Thymus (tissue), 11 donors: ENCODE results near the gene SZRD1. TPM values are rescaled to one million over a fixed set of nuclear protein-coding genes. Genes with fewer than 3 reads are reported as not detected.

Experiments
- DNase-seq, 9 donors: peaks; one replicate each; pipeline ENCODE4 v3.0.0-alpha.2; 2013; ENCODE audit warnings: low spot score in 9 of 9, low read depth in 6 of 9, missing footprints in 1 of 9
- H3K27ac ChIP-seq, 2 donors: one replicate each; pipeline ENCODE4 v1.5.1; 2013; ENCODE audit warnings: control low read depth in 1 of 2, low read depth in 1 of 2, low read length in 1 of 2, mild to moderate bottlenecking in 1 of 2, moderate library complexity in 1 of 2
- H3K27me3 ChIP-seq, 2 donors: one replicate each; pipeline ENCODE4 v1.5.1; 2013; ENCODE audit warnings: low read length in 1 of 2; ENCODE audit not compliant: control insufficient read depth in 2 of 2, insufficient read depth in 1 of 2
- H3K36me3 ChIP-seq, 2 donors: one replicate each; pipeline ENCODE4 v1.5.1; 2013; ENCODE audit warnings: low read length in 1 of 2, mild to moderate bottlenecking in 1 of 2, moderate library complexity in 1 of 2; ENCODE audit not compliant: control insufficient read depth in 2 of 2, insufficient read depth in 2 of 2
- H3K4me1 ChIP-seq, 2 donors: one replicate each; pipeline ENCODE4 v1.5.1; 2013; ENCODE audit warnings: low read length in 2 of 2; ENCODE audit not compliant: control insufficient read depth in 2 of 2, insufficient read depth in 2 of 2
- H3K4me3 ChIP-seq, 2 donors: one replicate each; pipeline ENCODE4 v1.5.1; 2013; ENCODE audit warnings: low read length in 2 of 2, control low read depth in 1 of 2, mild to moderate bottlenecking in 1 of 2
- H3K9me3 ChIP-seq, 2 donors: one replicate each; pipeline ENCODE4 v1.5.1; 2013; ENCODE audit warnings: low read length in 1 of 2, mild to moderate bottlenecking in 1 of 2; ENCODE audit not compliant: control insufficient read depth in 2 of 2, insufficient read depth in 1 of 2
- WGBS: extraction: QIAGEN DNeasy Blood & Tissue Kit; methylation state at CpG from one replicate; pipeline ENCODE4 v1.1.7; 2013; 5-methylcytosine and 5-hydroxymethylcytosine counted together
- polyA plus RNA-seq: library from polyadenylated mRNA; stranded (reverse); fragments of 200-250 nt; gene quantifications from one replicate; pipeline ENCODE4 v1.2.3, GENCODE V29; 2013
- total RNA-seq: library from RNA; stranded (reverse); fragments of 120-200 nt; gene quantifications from one replicate; pipeline ENCODE4 v1.2.4, GENCODE V29; 2013
- donor health status: healthy.

SZRD1 gene
- total and polyA plus RNA-seq, 2 donors: 46.5 to 50.8 TPM

DNA sequence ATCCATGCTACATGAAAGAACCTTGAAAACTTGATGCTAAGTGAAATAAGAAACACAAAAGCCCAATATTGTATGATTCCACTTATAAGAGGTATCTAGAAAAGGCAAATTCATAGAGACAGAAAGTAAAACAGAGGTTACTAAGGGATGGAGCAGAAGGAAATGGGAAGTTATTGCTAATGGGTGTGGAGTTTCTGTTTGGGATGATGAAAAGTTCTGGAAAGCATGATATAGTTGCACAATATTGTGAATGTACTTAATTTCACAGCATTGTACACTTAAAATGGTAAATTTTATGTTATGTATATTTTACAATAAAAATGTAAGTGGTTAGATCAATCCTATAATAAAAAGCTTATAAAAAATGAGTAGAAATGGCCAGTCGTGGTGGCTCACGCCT is 71.9 kb downstream of the SZRD1 start:
- no peak overlapping the region for H3K27ac ChIP-seq
- no peaks in the 10 kb centered on the region for H3K9me3 ChIP-seq
- peaks cover 9 to 21% of the 10 kb centered on the region in 2 donors for H3K4me1 ChIP-seq
- no peak for DNase-seq
- H3K4me3 ChIP-seq: no peak overlapping the region
- 99% methylated on average over 2 of the region's 2 CpGs for WGBS
- no peaks in the 10 kb centered on the region for H3K27me3 ChIP-seq
- peaks cover 7 to 19% of the 10 kb centered on the region in 2 donors for H3K36me3 ChIP-seq

DNA sequence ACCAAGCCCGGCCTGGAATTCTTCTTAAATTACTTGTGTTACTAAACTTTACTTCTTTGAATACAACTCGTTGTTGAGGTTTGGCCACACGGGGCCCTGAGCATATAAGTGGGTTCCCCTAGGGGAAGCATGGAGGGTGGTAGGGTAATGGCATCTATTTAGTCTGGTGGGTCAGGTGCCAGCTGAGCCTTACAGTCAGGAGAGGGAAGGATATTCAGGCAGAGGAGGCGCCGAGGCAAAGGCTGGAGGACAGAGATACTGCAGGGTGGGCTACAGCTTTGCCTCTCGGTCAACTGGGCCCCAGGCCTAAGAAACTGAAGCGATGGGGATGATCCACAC is 73.1 kb downstream of the SZRD1 start:
- H3K27ac ChIP-seq: peak overlapping the region in 1 of 2 donors; percentile 41
- H3K36me3 ChIP-seq: peaks cover 16 to 30% of the 10 kb centered on the region in 2 donors
- DNase-seq: no peak
- H3K4me1 ChIP-seq: peaks cover 9 to 21% of the 10 kb centered on the region in 2 donors
- H3K4me3 ChIP-seq: peak overlapping the region; percentile 84 to 100
- H3K27me3 ChIP-seq: no peaks in the 10 kb centered on the region
- H3K9me3 ChIP-seq: no peaks in the 10 kb centered on the region
- WGBS: 67% methylated on average over 7 of the region's 7 CpGs

DNA sequence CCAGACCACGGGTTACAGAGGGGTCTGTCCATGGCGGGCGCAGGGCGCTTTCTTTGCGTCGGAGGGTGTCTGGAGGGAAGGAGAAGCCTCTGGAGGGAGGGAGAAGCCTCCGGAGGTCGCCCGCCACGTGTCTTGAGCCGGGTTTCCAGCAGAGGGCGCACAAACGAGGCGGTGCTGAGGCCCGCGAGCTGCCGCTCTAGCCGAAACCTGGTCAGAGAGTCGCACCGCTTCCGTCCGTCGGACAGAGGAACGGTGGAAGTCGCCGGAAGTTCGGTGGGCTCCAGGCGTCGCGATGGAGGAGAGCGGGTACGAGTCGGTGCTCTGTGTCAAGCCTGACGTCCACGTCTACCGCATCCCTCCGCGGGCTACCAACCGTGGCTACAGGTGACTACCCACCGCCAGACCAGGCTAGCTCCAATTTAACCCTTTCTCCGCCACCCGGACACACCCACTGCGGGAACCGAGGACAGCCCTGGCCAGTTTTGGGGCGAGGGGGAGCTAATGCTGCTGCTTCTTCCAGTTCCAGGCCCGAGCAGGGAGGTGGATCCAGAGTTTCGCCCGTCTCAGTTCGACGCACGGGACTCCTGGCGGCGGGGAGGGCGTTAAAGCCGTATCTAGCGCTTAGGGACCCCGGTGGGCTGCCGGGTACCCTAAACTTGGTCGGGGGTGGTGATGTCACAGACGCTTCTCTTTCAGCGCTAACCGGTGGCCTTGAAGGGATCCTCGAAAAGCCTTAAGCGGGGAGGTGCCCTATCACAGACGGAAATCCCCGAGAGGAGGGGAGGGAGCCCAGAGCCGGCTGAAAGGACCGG is 73.6 kb downstream of the SZRD1 start, which contains the start of gene NECAP2:
Gene NECAP2, plus strand, starts transcription at position 255 of the 812 bp plus-strand sequence. Its CDS starts 38 bp downstream, at position 293.
- under 1% methylated on average over 68 of the region's 68 CpGs for WGBS
- Histone ChIP-seq H3K36me3 (peaks cover 22 to 34% of the 10 kb centered on the region in 2 donors), H3K4me3 (peak within 1 kb of the TSS; percentile 84 to 100), H3K27ac (peak within 1 kb of the TSS; percentile 90 to 91), H3K27me3 (no peaks in the 10 kb centered on the region), H3K9me3 (no peaks in the 10 kb centered on the region), H3K4me1 (peaks cover 9 to 21% of the 10 kb centered on the region in 2 donors)
- DNase-seq: peak; percentile 70 to 96 (median 90)

DNA sequence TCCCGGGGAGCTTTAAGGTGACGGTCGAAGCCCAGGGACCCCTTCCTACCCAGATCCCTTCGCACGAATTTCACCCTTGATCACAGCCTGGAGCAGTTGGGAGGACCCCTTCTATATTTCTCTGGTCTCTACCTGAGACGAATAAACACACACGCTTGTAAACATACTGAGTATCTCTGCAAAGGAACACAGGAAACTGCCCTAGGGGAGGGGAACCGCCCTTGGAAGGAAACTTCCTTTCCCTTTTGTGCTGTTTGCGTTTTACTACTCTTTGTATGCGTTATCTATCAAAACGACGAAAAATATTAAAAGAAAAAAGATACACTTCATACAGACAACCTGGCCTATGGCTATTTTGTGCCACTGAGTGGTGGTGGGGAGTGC is 74.2 kb downstream of the SZRD1 start:
- Histone ChIP-seq H3K4me1 (peaks cover 9 to 21% of the 10 kb centered on the region in 2 donors), H3K36me3 (peaks cover 27 to 36% of the 10 kb centered on the region in 2 donors), H3K4me3 (peak overlapping the region; percentile 84 to 100), H3K27ac (peak overlapping the region; percentile 90 to 91), H3K27me3 (no peaks in the 10 kb centered on the region), H3K9me3 (no peaks in the 10 kb centered on the region)
- 2% methylated on average over 12 of the region's 12 CpGs for WGBS
- DNase-seq: peak in 8 of 9 donors; percentile 29 to 75 (median 34)

DNA sequence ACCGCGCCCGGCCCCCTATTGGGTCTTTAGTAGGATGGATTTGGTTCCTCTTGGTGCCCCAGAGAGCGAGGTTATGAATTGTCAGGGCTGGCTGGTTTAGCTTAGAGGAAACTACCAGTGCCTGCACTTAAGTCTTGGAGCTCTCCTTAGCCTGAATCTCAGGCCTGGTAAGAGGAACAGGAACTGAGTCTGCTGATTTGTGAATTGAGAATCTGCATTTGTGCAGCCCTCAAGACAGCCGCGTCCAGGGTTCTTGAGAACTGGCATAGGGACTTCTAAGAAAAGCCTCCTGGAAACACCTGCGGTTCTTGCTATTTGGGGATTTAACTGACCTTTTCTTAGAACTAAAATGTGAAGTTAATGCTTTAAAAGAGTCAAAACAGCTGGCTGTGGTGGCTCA is 75.2 kb downstream of the SZRD1 start:
- Histone ChIP-seq H3K4me3 (no peak overlapping the region), H3K36me3 (peaks cover 34 to 42% of the 10 kb centered on the region in 2 donors)

DNA sequence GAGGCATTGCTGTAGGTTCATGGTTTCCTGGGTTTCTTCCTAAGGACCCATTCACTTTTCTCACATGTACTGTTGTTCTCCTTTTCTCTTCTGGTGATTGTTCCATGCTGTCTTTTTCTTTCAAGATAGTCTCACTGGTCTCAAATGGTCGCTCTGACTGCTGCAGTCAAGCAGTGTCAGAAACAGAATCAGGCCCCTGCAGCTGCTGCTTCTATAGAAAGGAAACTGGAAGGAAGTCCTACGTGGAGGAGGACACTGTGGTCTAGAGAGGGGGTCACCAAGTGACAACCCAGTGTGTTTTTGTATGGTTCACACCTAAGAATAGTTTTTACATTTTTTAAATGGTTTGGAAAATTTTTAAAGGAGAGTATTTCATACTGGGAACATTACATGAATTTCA is 75.9 kb downstream of the SZRD1 start:
- no peak for DNase-seq
- Histone ChIP-seq H3K27me3 (no peaks in the 10 kb centered on the region), H3K36me3 (peaks cover 41 to 48% of the 10 kb centered on the region in 2 donors), H3K27ac (no peak overlapping the region), H3K9me3 (peaks cover 0 to under 1% of the 10 kb centered on the region in 2 donors), H3K4me3 (no peak overlapping the region), H3K4me1 (peaks cover 9 to 21% of the 10 kb centered on the region in 2 donors)
- WGBS: 66% methylated on average over 2 of the region's 2 CpGs

More for the DNA sequence above, 75.2 kb downstream of the SZRD1 start:
- no peaks in the 10 kb centered on the region for H3K27me3 ChIP-seq
- H3K9me3 ChIP-seq: no peaks in the 10 kb centered on the region
- no peak overlapping the region for H3K27ac ChIP-seq
- peaks cover 9 to 21% of the 10 kb centered on the region in 2 donors for H3K4me1 ChIP-seq
- DNase-seq: peak in 1 of 9 donors; percentile 12
- WGBS: 92% methylated on average over 7 of the region's 7 CpGs

DNA sequence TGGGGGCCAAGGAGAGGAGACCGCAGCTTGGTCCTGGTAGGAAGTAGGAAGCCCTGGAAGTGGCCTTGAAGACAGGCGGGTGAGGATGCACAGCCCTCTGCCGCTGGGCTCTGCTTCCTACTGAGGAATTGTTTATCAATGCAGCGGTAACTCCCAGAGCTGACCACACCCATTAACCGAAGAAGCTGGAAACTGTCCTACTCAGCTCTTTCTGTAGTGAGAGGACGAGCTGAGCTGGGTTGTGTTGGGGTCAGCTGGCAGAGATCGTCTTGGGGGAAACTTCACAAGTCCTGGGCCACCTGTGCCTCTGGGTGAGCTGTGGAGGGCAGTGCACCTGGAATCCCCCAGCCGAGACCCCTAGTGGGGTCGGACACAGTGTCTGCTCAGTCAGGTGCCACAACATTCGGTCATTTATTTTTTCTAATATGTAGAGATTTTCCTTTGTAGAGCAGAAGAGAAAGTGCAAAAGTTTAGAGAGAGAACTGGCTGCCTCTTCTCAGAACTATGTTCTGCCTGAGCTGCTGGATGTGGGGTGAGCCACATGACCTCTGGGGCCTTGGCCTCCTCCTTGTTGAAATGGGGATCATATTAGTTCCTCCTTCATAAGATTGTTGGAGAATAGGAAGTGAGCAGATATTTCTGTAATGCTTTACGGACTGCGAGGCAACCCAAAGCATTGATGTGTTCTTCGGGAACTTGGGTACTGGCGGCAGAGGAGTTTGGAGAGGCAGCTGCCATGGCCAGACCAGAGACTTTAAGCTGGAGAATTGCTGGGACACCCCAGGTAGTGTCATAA is 77.1 kb downstream of the SZRD1 start:
- 97% methylated on average over 14 of the region's 14 CpGs for WGBS
- Histone ChIP-seq H3K27me3 (no peaks in the 10 kb centered on the region), H3K4me1 (peaks cover 9 to 21% of the 10 kb centered on the region in 2 donors), H3K4me3 (no peak overlapping the region), H3K9me3 (peaks cover 0 to 5% of the 10 kb centered on the region in 2 donors), H3K36me3 (peaks cover 53 to 61% of the 10 kb centered on the region in 2 donors), H3K27ac (no peak overlapping the region)
- DNase-seq: no peak

DNA sequence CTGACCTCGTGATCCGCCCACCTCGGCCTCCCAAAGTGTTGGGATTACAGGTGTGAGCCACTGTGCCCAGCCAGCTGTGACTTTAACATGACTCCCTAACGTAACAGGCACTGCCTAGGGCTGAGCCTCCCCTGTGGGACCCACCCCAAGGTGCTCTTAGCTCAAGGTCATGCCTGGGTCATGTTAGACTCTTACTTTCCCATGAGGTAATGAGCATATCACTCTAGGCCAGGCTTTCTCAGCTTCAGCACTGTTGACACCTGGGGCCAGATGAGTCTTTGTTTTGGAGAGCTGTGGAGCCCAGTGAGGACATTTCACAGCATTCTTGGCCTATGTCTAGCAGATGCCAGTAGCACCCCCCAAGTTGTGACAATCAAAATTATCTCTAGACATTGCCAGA is 78.0 kb downstream of the SZRD1 start:
- Histone ChIP-seq H3K27ac (no peak overlapping the region), H3K36me3 (peaks cover 62 to 70% of the 10 kb centered on the region in 2 donors), H3K9me3 (peaks cover 0 to 5% of the 10 kb centered on the region in 2 donors), H3K4me3 (no peak overlapping the region), H3K27me3 (no peaks in the 10 kb centered on the region), H3K4me1 (peaks cover 9 to 19% of the 10 kb centered on the region in 2 donors)
- WGBS: 96% methylated on average over 4 of the region's 4 CpGs
- DNase-seq: no peak

DNA sequence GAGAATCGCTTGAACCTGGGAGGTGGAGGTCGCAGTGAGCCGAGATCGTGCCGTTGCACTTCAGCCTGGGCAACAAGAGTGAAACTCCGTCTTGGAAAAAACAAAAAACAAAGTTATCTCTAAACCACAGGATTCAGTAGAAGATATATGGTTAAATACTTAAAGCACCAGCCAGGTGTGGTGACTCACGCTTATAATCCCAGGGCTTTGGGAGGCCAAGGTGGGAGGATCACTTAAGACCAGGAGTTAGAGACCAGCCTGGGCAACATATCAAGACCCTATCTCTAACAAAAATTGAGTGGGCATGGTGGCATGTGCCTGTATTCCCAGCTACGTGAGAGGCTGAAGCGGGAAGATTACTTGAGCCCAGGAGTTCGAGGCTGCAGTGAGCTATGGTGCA is 79.1 kb downstream of the SZRD1 start:
- H3K27me3 ChIP-seq: no peaks in the 10 kb centered on the region
- no peak overlapping the region for H3K27ac ChIP-seq
- H3K4me3 ChIP-seq: no peak overlapping the region
- H3K9me3 ChIP-seq: peaks cover 0 to 5% of the 10 kb centered on the region in 2 donors
- H3K4me1 ChIP-seq: peaks cover 9 to 16% of the 10 kb centered on the region in 2 donors
- DNase-seq: no peak
- WGBS: 93% methylated on average over 10 of the region's 10 CpGs
- H3K36me3 ChIP-seq: peaks cover 69 to 76% of the 10 kb centered on the region in 2 donors
